WTC11 (cell line): ENCODE data around the gene CARD19. TPM values are rescaled to one million over a fixed set of nuclear protein-coding genes. Genes with fewer than 3 reads are reported as not detected.

ENCODE experiments used
- ATF2 ChIP-seq: sonication (generic); formaldehyde crosslinking; IDR thresholded peaks from 2 replicates; pipeline ENCODE4 v1.8.1; 2022; ENCODE audit warnings: low read depth, missing genetic modification reagents, borderline replicate concordance
- ATF3 ChIP-seq: sonication (generic); formaldehyde crosslinking; conservative IDR thresholded peaks from 2 replicates; pipeline ENCODE4 v1.8.1; 2022; ENCODE audit warnings: mild to moderate bottlenecking, missing genetic modification reagents
- CDX4 ChIP-seq: fragments of 250-450 bp; sonication (Bioruptor Pico); IDR thresholded peaks from 2 replicates; pipeline ENCODE4 v1.9.0; 2021; ENCODE audit warnings: moderate library complexity, mild to moderate bottlenecking, inconsistent platforms, borderline replicate concordance
- CREM ChIP-seq: sonication (generic); formaldehyde crosslinking; IDR thresholded peaks from 2 replicates; pipeline ENCODE4 v1.8.1; 2022; ENCODE audit warnings: mild to moderate bottlenecking, missing genetic modification reagents, moderate library complexity
- CTCF ChIP-seq: fragments of 200-600 bp; IDR thresholded peaks from 2 replicates; pipeline ENCODE4 v1.8.0; 2022; ENCODE audit warnings: antibody characterized with exemption
- ESRRA ChIP-seq: sonication (generic); formaldehyde crosslinking; IDR thresholded peaks from 2 replicates; pipeline ENCODE4 v1.8.1; 2022; ENCODE audit warnings: mild to moderate bottlenecking, missing genetic modification reagents, borderline replicate concordance
- FOXP1 ChIP-seq: sonication (generic); formaldehyde crosslinking; IDR thresholded peaks from 2 replicates; pipeline ENCODE4 v1.8.0; 2022; ENCODE audit warnings: missing genetic modification reagents, mild to moderate bottlenecking, moderate library complexity, borderline replicate concordance
- IRF2 ChIP-seq: sonication (generic); formaldehyde crosslinking; IDR thresholded peaks from 2 replicates; pipeline ENCODE4 v1.8.0; 2022; ENCODE audit warnings: low read depth, missing genetic modification reagents, borderline replicate concordance
- NFE2L1 ChIP-seq: sonication (generic); formaldehyde crosslinking; IDR thresholded peaks from 2 replicates; pipeline ENCODE4 v1.8.1; 2023; ENCODE audit warnings: missing genetic modification reagents
- NR2C2 ChIP-seq: sonication (generic); formaldehyde crosslinking; IDR thresholded peaks from 2 replicates; pipeline ENCODE4 v1.8.0; 2022; ENCODE audit warnings: mild to moderate bottlenecking, missing genetic modification reagents
- PREB ChIP-seq: sonication (generic); formaldehyde crosslinking; IDR thresholded peaks from 2 replicates; pipeline ENCODE4 v1.8.1; 2022; ENCODE audit warnings: mild to moderate bottlenecking, missing genetic modification reagents, moderate library complexity, borderline replicate concordance
- RELA ChIP-seq: sonication (generic); formaldehyde crosslinking; IDR thresholded peaks from 2 replicates; pipeline ENCODE4 v1.8.1; 2022; ENCODE audit warnings: missing genetic modification reagents, mild to moderate bottlenecking, borderline replicate concordance
- SP1 ChIP-seq: sonication (generic); formaldehyde crosslinking; conservative IDR thresholded peaks from 2 replicates; pipeline ENCODE4 v1.8.1; 2022; ENCODE audit warnings: missing genetic modification reagents
- ZNF396 ChIP-seq: fragments of 250-450 bp; sonication (Bioruptor Pico); IDR thresholded peaks from 2 replicates; pipeline ENCODE4 v1.8.0; 2021; ENCODE audit warnings: mild to moderate bottlenecking, moderate library complexity, borderline replicate concordance
- ZNF423 ChIP-seq: fragments of 250-450 bp; sonication (Bioruptor Pico); IDR thresholded peaks from 2 replicates; pipeline ENCODE4 v2.1.2; 2022; ENCODE audit warnings: mild to moderate bottlenecking, moderate library complexity
- total RNA-seq: library from RNA; stranded (reverse); gene quantifications from 3 replicates; pipeline ENCODE4 v1.2.3, GENCODE V29; 2021
- TF ChIP-seq, protein P1 (sequence below): fragments of 250-450 bp; sonication (Bioruptor Pico); IDR thresholded peaks from 2 replicates; pipeline ENCODE4 v2.1.2; 2022; ENCODE audit warnings: mild to moderate bottlenecking, moderate library complexity
- TF ChIP-seq, protein P2 (sequence below): fragments of 250-450 bp; sonication (Bioruptor Pico); IDR thresholded peaks from 2 replicates; pipeline ENCODE4 v1.8.0; 2021; ENCODE audit warnings: mild to moderate bottlenecking
- TF ChIP-seq, protein P3 (sequence below): sonication (generic); formaldehyde crosslinking; IDR thresholded peaks from 2 replicates; pipeline ENCODE4 v1.8.1; 2023; ENCODE audit warnings: mild to moderate bottlenecking, moderate library complexity, missing genetic modification reagents
- TF ChIP-seq, protein P4 (sequence below): sonication (generic); formaldehyde crosslinking; IDR thresholded peaks from 2 replicates; pipeline ENCODE4 v1.8.1; 2023; ENCODE audit warnings: mild to moderate bottlenecking, missing genetic modification reagents, moderate library complexity
- TF ChIP-seq, protein P5 (sequence below): sonication (generic); formaldehyde crosslinking; IDR thresholded peaks from 2 replicates; pipeline ENCODE4 v1.8.0; 2022; ENCODE audit warnings: mild to moderate bottlenecking, missing genetic modification reagents

CARD19 gene
- total RNA-seq, 1 experiment from 2014 or later: 34.5 TPM

DNA sequence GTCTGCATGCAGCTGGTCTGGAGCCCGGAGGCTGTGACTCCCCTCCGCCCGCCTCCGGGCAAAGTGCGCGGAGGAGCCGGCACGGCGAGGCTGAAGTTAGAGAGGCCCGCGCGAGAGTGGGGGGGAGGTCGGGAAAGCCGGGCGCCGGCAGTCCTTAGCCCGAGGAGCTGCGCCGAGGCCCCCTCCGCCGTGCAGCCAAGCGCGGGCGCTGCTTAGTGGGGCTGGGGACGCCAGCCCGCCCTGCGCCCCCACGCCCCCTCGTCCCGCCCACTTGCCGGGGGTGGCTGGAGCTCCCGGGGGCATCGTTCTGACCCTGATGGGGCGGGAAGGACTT lies 37.6 kb downstream of the CARD19 start (continued):
- TF ChIP-seq NR2C2 (no peak), ATF2 (CRISPR knock-in tag) (no peak), ZNF423 (CRISPR knock-in tag) (no peak), IRF2 (no peak), CTCF (no peak), CDX4 (CRISPR knock-in tag) (no peak), NFE2L1 (no peak), ESRRA (CRISPR knock-in tag) (peak; percentile 58; the same call in 1 of the 2 replicates), FOXP1 (CRISPR knock-in tag) (0 out of 2 replicates have a peak, but pooled peaks have one; percentile 17), SP1 (CRISPR knock-in tag) (no peak), PREB (CRISPR knock-in tag) (0 out of 2 replicates have a peak, but pooled peaks have one; percentile 52), CREM (CRISPR knock-in tag) (no peak), RELA (CRISPR knock-in tag) (peak; percentile 53; the same call in 1 of the 2 replicates), ZNF396 (CRISPR knock-in tag) (no peak), ATF3 (CRISPR knock-in tag) (no peak)
- TF ChIP-seq, protein P1, sequence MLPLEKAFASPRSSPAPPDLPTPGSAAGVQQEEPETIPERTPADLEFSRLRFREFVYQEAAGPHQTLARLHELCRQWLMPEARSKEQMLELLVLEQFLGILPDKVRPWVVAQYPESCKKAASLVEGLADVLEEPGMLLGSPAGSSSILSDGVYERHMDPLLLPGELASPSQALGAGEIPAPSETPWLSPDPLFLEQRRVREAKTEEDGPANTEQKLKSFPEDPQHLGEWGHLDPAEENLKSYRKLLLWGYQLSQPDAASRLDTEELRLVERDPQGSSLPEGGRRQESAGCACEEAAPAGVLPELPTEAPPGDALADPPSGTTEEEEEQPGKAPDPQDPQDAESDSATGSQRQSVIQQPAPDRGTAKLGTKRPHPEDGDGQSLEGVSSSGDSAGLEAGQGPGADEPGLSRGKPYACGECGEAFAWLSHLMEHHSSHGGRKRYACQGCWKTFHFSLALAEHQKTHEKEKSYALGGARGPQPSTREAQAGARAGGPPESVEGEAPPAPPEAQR (CRISPR knock-in tag): no peak
- TF ChIP-seq, protein P2, sequence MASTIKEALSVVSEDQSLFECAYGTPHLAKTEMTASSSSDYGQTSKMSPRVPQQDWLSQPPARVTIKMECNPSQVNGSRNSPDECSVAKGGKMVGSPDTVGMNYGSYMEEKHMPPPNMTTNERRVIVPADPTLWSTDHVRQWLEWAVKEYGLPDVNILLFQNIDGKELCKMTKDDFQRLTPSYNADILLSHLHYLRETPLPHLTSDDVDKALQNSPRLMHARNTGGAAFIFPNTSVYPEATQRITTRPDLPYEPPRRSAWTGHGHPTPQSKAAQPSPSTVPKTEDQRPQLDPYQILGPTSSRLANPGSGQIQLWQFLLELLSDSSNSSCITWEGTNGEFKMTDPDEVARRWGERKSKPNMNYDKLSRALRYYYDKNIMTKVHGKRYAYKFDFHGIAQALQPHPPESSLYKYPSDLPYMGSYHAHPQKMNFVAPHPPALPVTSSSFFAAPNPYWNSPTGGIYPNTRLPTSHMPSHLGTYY (CRISPR knock-in tag): no peak
- TF ChIP-seq, protein P3, sequence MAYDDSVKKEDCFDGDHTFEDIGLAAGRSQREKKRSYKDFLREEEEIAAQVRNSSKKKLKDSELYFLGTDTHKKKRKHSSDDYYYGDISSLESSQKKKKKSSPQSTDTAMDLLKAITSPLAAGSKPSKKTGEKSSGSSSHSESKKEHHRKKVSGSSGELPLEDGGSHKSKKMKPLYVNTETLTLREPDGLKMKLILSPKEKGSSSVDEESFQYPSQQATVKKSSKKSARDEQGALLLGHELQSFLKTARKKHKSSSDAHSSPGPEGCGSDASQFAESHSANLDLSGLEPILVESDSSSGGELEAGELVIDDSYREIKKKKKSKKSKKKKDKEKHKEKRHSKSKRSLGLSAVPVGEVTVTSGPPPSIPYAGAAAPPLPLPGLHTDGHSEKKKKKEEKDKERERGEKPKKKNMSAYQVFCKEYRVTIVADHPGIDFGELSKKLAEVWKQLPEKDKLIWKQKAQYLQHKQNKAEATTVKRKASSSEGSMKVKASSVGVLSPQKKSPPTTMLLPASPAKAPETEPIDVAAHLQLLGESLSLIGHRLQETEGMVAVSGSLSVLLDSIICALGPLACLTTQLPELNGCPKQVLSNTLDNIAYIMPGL: peak; percentile 43; the same call in 1 of the 2 replicates
- TF ChIP-seq, protein P4, sequence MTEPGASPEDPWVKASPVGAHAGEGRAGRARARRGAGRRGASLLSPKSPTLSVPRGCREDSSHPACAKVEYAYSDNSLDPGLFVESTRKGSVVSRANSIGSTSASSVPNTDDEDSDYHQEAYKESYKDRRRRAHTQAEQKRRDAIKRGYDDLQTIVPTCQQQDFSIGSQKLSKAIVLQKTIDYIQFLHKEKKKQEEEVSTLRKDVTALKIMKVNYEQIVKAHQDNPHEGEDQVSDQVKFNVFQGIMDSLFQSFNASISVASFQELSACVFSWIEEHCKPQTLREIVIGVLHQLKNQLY (CRISPR knock-in tag): no peak
- TF ChIP-seq, protein P5, sequence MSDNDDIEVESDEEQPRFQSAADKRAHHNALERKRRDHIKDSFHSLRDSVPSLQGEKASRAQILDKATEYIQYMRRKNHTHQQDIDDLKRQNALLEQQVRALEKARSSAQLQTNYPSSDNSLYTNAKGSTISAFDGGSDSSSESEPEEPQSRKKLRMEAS (CRISPR knock-in tag): no peak; the same call in 1 of the 2 replicates
